Esophagus muscularis mucosa (tissue), 3 donors: ENCODE results near the gene PIK3CD.

Experiments used
- POLR2AphosphoS5 ChIP-seq, 2 donors: sonication (generic); formaldehyde crosslinking; IDR thresholded peaks; one replicate each; pipeline ENCODE4 v1.6.1; 2017; ENCODE audit warnings: antibody characterized with exemption in 2 of 2
- TF ChIP-seq, protein P1 (sequence below), 3 experiments: fragments of 200-600 bp in 2 of 3; fragments of 450-650 bp in 1 of 3; sonication (generic) in 2 of 3; IDR thresholded peaks; one replicate each; pipeline ENCODE4 v1.5.1; 2017 to 2019; ENCODE audit warnings: antibody characterized with exemption in 3 of 3, mild to moderate bottlenecking in 2 of 3, moderate library complexity in 1 of 3

DNA sequence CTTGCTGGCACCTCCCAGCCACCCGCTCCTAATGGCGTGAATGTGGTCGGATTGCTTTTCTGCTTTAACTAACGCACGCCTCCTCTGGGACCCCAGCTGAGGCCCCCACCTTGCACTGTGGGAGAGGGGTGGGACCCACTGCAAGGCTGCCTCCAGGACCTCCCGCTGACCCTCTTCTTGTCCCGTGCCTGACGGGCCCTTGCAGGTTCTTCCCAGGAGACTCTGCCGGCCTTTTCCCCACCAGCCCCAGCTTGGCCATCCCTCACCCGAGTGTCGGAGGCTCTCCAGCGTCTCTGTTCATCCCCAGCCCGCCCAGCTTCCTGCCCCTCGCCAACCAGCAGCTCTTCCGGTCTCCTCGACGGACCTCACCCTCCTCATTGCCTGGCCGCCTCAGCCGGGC is 44.2 kb upstream of the PIK3CD start:
- TF ChIP-seq, protein P1, sequence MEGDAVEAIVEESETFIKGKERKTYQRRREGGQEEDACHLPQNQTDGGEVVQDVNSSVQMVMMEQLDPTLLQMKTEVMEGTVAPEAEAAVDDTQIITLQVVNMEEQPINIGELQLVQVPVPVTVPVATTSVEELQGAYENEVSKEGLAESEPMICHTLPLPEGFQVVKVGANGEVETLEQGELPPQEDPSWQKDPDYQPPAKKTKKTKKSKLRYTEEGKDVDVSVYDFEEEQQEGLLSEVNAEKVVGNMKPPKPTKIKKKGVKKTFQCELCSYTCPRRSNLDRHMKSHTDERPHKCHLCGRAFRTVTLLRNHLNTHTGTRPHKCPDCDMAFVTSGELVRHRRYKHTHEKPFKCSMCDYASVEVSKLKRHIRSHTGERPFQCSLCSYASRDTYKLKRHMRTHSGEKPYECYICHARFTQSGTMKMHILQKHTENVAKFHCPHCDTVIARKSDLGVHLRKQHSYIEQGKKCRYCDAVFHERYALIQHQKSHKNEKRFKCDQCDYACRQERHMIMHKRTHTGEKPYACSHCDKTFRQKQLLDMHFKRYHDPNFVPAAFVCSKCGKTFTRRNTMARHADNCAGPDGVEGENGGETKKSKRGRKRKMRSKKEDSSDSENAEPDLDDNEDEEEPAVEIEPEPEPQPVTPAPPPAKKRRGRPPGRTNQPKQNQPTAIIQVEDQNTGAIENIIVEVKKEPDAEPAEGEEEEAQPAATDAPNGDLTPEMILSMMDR (IDR thresholded peaks at IDR 0.05), result no peak
- no peak for TF ChIP-seq POLR2AphosphoS5 (IDR thresholded peaks at IDR 0.05)
